ENCODE measurements around the gene UHRF2. TPM values are rescaled to one million over a fixed set of nuclear protein-coding genes. Genes with fewer than 3 reads are reported as not detected.

The UHRF2 gene
- total and polyA plus RNA-seq, 2 donors (not counting 3 experiments of a cell fraction or from before 2014, with no cell fraction given), result 63.5 to 101 TPM

GRCh38 chr9:6522263-6522662, 109.3 kb downstream of the UHRF2 start:
- no peak for TF ChIP-seq POLR2A (IDR thresholded peaks at IDR 0.05; ENCODE audit: low read depth, low read length)
- TF ChIP-seq POLR2AphosphoS5 (IDR thresholded peaks at IDR 0.05; ENCODE audit: insufficient read depth, low read depth, low read length), result no peak
- TF ChIP-seq EZH2 (IDR thresholded peaks at IDR 0.05; ENCODE audit: borderline replicate concordance, low read depth, low read length, severe bottlenecking), result no peak
- no peak for TF ChIP-seq CTCF (IDR thresholded peaks at IDR 0.05; ENCODE audit: extremely low read depth in 1 of 2, insufficient read depth in 1 of 2, low read depth in 1 of 2, low read length in 2 of 2)
- TF ChIP-seq GATA2 (IDR thresholded peaks at IDR 0.05; ENCODE audit: insufficient read depth, insufficient read length, low read depth, low read length), result no peak
- TF ChIP-seq MAX (IDR thresholded peaks at IDR 0.05; ENCODE audit: insufficient read depth, insufficient read length), result no peak
- no peak for TF ChIP-seq JUN (IDR thresholded peaks at IDR 0.05; ENCODE audit: borderline replicate concordance, insufficient read depth, insufficient read length, low read depth)
- TF ChIP-seq MYC (IDR thresholded peaks at IDR 0.05; ENCODE audit: low read depth, low read length), result no peak
- TF ChIP-seq FOS (IDR thresholded peaks at IDR 0.05; ENCODE audit: borderline replicate concordance, insufficient read depth, low read length), result no peak
- no peak overlapping the region for H2AFZ ChIP-seq (ENCODE audit: low read depth, low read length)
- no peaks in the 10 kb centered on the region for H3K79me2 ChIP-seq (ENCODE audit: control insufficient read depth, insufficient read depth, low read length)
- H4K20me1 ChIP-seq (replicated peaks; ENCODE audit: control insufficient read depth, extremely low read depth, insufficient read depth, low read length), result no peaks in the 10 kb centered on the region
- POLR2A ChIA-PET, result no interaction called here
- no peak for DNase-seq (ENCODE audit: low read depth, low spot score)
- H3K4me2 ChIP-seq (ENCODE audit: insufficient read depth, low read length), result no peak overlapping the region
- FAIRE-seq, result no peak
- H3K9me1 ChIP-seq (replicated peaks; ENCODE audit: control insufficient read depth, extremely low read depth, insufficient read depth, low read length), result no peaks in the 10 kb centered on the region
- H3K9ac ChIP-seq (replicated peaks; ENCODE audit: extremely low read depth, insufficient read depth, low read length), result no peak overlapping the region
- dilution Hi-C loops (cut with MboI; ENCODE audit: extremely low pct_ligation_motif_present, low sequenced_read_pairs) (no loop called here), intact Hi-C loops (cut with micrococcal nuclease) (no loop called here)
- no peak overlapping the region for H3K4me3 ChIP-seq (replicated peaks in 1 of 3; ENCODE audit: insufficient read depth in 1 of 3, low read depth in 1 of 3, low read length in 3 of 3)
- peaks cover 1 to 3% of the 10 kb centered on the region in 2 experiments for H3K36me3 ChIP-seq (ENCODE audit: control insufficient read depth in 2 of 2, extremely low read depth in 1 of 2, insufficient read depth in 2 of 2, low read length in 2 of 2)
- H3K9me3 ChIP-seq (replicated peaks; ENCODE audit: control insufficient read depth, insufficient read depth, low read length), result no peaks in the 10 kb centered on the region
- H3K27ac ChIP-seq (ENCODE audit: insufficient read depth, low read depth, low read length), result no peak overlapping the region
- no peaks in the 10 kb centered on the region for H3K4me1 ChIP-seq (ENCODE audit: control insufficient read depth, extremely low read depth, insufficient read depth, low read length)
- CTCF ChIA-PET, result no interaction called here
- BruUV-seq (replicated peaks), result no TSS peak
- H3K27me3 ChIP-seq (ENCODE audit: control insufficient read depth in 2 of 2, insufficient read depth in 2 of 2, low read length in 2 of 2), result no peaks in the 10 kb centered on the region
